Measurements from ENCODE around the gene BRD7.

Gene BRD7

DNA sequence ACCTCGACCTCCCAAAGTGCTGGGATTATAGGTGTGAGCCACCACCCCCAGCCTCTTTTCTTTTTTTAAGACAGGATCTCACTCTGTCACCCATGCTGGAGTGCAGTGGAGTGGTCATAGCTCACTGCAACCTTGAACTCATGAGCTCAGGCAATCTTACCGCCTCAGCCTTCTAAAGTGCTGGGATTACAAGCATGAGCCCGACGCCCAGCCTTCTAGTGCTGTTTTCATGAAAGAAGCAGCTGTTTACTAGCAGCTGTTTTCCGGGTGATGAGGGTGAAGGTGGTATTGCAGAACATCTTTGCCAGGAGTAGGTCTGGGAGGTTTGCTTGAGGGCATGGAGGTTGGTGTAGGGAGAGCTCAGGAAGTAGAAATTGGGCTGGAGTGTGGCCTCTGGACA lies 100.4 kb downstream of the BRD7 start (continued):
- TF ChIP-seq, protein P1, sequence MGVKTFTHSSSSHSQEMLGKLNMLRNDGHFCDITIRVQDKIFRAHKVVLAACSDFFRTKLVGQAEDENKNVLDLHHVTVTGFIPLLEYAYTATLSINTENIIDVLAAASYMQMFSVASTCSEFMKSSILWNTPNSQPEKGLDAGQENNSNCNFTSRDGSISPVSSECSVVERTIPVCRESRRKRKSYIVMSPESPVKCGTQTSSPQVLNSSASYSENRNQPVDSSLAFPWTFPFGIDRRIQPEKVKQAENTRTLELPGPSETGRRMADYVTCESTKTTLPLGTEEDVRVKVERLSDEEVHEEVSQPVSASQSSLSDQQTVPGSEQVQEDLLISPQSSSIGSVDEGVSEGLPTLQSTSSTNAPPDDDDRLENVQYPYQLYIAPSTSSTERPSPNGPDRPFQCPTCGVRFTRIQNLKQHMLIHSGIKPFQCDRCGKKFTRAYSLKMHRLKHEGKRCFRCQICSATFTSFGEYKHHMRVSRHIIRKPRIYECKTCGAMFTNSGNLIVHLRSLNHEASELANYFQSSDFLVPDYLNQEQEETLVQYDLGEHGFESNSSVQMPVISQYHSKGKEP (tag by site-specific recombination; IDR thresholded peaks at IDR 0.05): no peak
- no peak for TF ChIP-seq ZNF121 (tag by site-specific recombination; IDR thresholded peaks at IDR 0.05)
- no peak for TF ChIP-seq GLI4 (tag by site-specific recombination; IDR thresholded peaks at IDR 0.05)
- TF ChIP-seq ZNF843 (tag by site-specific recombination; IDR thresholded peaks at IDR 0.05): no peak
- no peak for TF ChIP-seq ZNF555 (tag by site-specific recombination; conservative IDR thresholded peaks at IDR 0.05)
- TF ChIP-seq, protein P2, sequence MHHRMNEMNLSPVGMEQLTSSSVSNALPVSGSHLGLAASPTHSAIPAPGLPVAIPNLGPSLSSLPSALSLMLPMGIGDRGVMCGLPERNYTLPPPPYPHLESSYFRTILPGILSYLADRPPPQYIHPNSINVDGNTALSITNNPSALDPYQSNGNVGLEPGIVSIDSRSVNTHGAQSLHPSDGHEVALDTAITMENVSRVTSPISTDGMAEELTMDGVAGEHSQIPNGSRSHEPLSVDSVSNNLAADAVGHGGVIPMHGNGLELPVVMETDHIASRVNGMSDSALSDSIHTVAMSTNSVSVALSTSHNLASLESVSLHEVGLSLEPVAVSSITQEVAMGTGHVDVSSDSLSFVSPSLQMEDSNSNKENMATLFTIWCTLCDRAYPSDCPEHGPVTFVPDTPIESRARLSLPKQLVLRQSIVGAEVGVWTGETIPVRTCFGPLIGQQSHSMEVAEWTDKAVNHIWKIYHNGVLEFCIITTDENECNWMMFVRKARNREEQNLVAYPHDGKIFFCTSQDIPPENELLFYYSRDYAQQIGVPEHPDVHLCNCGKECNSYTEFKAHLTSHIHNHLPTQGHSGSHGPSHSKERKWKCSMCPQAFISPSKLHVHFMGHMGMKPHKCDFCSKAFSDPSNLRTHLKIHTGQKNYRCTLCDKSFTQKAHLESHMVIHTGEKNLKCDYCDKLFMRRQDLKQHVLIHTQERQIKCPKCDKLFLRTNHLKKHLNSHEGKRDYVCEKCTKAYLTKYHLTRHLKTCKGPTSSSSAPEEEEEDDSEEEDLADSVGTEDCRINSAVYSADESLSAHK (tag by site-specific recombination; IDR thresholded peaks at IDR 0.05): no peak
- TF ChIP-seq, protein P3, sequence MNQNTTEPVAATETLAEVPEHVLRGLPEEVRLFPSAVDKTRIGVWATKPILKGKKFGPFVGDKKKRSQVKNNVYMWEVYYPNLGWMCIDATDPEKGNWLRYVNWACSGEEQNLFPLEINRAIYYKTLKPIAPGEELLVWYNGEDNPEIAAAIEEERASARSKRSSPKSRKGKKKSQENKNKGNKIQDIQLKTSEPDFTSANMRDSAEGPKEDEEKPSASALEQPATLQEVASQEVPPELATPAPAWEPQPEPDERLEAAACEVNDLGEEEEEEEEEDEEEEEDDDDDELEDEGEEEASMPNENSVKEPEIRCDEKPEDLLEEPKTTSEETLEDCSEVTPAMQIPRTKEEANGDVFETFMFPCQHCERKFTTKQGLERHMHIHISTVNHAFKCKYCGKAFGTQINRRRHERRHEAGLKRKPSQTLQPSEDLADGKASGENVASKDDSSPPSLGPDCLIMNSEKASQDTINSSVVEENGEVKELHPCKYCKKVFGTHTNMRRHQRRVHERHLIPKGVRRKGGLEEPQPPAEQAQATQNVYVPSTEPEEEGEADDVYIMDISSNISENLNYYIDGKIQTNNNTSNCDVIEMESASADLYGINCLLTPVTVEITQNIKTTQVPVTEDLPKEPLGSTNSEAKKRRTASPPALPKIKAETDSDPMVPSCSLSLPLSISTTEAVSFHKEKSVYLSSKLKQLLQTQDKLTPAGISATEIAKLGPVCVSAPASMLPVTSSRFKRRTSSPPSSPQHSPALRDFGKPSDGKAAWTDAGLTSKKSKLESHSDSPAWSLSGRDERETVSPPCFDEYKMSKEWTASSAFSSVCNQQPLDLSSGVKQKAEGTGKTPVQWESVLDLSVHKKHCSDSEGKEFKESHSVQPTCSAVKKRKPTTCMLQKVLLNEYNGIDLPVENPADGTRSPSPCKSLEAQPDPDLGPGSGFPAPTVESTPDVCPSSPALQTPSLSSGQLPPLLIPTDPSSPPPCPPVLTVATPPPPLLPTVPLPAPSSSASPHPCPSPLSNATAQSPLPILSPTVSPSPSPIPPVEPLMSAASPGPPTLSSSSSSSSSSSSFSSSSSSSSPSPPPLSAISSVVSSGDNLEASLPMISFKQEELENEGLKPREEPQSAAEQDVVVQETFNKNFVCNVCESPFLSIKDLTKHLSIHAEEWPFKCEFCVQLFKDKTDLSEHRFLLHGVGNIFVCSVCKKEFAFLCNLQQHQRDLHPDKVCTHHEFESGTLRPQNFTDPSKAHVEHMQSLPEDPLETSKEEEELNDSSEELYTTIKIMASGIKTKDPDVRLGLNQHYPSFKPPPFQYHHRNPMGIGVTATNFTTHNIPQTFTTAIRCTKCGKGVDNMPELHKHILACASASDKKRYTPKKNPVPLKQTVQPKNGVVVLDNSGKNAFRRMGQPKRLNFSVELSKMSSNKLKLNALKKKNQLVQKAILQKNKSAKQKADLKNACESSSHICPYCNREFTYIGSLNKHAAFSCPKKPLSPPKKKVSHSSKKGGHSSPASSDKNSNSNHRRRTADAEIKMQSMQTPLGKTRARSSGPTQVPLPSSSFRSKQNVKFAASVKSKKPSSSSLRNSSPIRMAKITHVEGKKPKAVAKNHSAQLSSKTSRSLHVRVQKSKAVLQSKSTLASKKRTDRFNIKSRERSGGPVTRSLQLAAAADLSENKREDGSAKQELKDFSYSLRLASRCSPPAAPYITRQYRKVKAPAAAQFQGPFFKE (tag by site-specific recombination; IDR thresholded peaks at IDR 0.05; ENCODE audit: borderline replicate concordance): no peak
- TF ChIP-seq, protein P4, sequence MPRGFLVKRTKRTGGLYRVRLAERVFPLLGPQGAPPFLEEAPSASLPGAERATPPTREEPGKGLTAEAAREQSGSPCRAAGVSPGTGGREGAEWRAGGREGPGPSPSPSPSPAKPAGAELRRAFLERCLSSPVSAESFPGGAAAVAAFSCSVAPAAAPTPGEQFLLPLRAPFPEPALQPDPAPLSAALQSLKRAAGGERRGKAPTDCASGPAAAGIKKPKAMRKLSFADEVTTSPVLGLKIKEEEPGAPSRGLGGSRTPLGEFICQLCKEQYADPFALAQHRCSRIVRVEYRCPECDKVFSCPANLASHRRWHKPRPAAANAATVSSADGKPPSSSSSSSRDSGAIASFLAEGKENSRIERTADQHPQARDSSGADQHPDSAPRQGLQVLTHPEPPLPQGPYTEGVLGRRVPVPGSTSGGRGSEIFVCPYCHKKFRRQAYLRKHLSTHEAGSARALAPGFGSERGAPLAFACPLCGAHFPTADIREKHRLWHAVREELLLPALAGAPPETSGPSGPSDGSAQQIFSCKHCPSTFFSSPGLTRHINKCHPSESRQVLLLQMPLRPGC (tag by site-specific recombination; IDR thresholded peaks at IDR 0.05): no peak
- no peak for TF ChIP-seq ZNF239 (tag by site-specific recombination; IDR thresholded peaks at IDR 0.05)
- no peak for TF ChIP-seq BCL11B (tag by site-specific recombination; IDR thresholded peaks at IDR 0.05; ENCODE audit: low read depth)
- TF ChIP-seq, protein P5, sequence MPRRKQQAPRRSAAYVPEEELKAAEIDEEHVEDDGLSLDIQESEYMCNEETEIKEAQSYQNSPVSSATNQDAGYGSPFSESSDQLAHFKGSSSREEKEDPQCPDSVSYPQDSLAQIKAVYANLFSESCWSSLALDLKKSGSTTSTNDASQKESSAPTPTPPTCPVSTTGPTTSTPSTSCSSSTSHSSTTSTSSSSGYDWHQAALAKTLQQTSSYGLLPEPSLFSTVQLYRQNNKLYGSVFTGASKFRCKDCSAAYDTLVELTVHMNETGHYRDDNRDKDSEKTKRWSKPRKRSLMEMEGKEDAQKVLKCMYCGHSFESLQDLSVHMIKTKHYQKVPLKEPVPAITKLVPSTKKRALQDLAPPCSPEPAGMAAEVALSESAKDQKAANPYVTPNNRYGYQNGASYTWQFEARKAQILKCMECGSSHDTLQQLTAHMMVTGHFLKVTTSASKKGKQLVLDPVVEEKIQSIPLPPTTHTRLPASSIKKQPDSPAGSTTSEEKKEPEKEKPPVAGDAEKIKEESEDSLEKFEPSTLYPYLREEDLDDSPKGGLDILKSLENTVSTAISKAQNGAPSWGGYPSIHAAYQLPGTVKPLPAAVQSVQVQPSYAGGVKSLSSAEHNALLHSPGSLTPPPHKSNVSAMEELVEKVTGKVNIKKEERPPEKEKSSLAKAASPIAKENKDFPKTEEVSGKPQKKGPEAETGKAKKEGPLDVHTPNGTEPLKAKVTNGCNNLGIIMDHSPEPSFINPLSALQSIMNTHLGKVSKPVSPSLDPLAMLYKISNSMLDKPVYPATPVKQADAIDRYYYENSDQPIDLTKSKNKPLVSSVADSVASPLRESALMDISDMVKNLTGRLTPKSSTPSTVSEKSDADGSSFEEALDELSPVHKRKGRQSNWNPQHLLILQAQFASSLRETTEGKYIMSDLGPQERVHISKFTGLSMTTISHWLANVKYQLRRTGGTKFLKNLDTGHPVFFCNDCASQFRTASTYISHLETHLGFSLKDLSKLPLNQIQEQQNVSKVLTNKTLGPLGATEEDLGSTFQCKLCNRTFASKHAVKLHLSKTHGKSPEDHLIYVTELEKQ (tag by site-specific recombination; IDR thresholded peaks at IDR 0.05; ENCODE audit: borderline replicate concordance): no peak
- no peak for TF ChIP-seq BCL11A (tag by site-specific recombination; IDR thresholded peaks at IDR 0.05; ENCODE audit: low read depth)
- TF ChIP-seq MEIS1 (CRISPR knock-in tag; IDR thresholded peaks at IDR 0.05; ENCODE audit: borderline replicate concordance): no peak
- TF ChIP-seq ZNF626 (tag by site-specific recombination; IDR thresholded peaks at IDR 0.05): no peak

All from HEK293 (cell line).